OCI-LY3 (cell line): ENCODE data around the gene FMNL2.

Source experiments
- CTCF ChIP-seq: fragments of 200-600, 300-600 bp; sonication (generic); IDR thresholded peaks from 2 replicates; pipeline ENCODE4 v1.5.1; 2014; ENCODE audit warnings: antibody characterized with exemption, low read length, low read depth
- EZH2phosphoT487 ChIP-seq: fragments of 200-600 bp; shearing (Covaris generic); IDR thresholded peaks from 2 replicates; pipeline ENCODE4 v1.6.1; 2018; ENCODE audit warnings: antibody characterized with exemption, mixed run types, low read depth

DNA sequence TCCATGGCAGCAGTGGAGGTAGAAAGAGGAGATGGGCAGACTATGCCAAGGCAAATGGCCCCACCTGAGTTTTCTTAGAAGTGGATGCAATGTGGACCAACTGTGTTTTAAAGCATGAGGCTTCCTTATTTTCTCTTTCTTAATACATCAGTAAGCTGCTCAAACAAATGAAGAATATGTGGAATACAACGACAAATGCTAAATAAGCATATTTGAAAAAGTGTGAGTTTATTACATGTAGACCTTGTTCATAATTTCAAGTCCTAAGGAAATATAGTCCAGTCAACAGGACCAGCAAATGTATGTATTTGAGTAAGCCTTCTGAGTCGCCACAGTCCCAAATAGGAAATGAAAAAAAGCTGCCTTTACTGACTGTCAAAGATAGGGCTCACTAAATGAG is 204.4 kb downstream of the FMNL2 start:
- TF ChIP-seq CTCF (no peak), EZH2phosphoT487 (no peak)
